Spleen (tissue), 7 donors: ENCODE measurements around the gene PARD3B.

Experiments
- CTCF ChIP-seq, 11 experiments: fragments of 200-600 bp in 7 of 11; fragments of 450-650 bp in 4 of 11; sonication (generic) in 4 of 11; IDR thresholded peaks in 8 of 11; conservative IDR thresholded peaks in 3 of 11; 1 replicate in 7 of 11; 2 replicates in 4 of 11; pipeline versions ENCODE4 v1.4.0 to v1.8.0; 2016 to 2021; ENCODE audit warnings: antibody characterized with exemption in 11 of 11, inconsistent platforms in 4 of 11, mild to moderate bottlenecking in 1 of 11
- POLR2A ChIP-seq, 3 donors: fragments of 450-650 bp; IDR thresholded peaks; one replicate each; pipeline ENCODE4 v1.5.1; 2017; ENCODE audit warnings: antibody characterized with exemption in 3 of 3, mild to moderate bottlenecking in 1 of 3
- POLR2AphosphoS5 ChIP-seq, 3 donors: sonication (generic); formaldehyde crosslinking; IDR thresholded peaks; one replicate each; pipeline ENCODE4 v1.5.1; 2017; ENCODE audit warnings: antibody characterized with exemption in 3 of 3
- donor health status: DM: no; HTN: no; CAD: no; lungs with moderate emphysema.
- donor health status: DM: no; HTN: no; CAD: no.
- donor health status: DM: no; HTN: no; CAD: no.

DNA sequence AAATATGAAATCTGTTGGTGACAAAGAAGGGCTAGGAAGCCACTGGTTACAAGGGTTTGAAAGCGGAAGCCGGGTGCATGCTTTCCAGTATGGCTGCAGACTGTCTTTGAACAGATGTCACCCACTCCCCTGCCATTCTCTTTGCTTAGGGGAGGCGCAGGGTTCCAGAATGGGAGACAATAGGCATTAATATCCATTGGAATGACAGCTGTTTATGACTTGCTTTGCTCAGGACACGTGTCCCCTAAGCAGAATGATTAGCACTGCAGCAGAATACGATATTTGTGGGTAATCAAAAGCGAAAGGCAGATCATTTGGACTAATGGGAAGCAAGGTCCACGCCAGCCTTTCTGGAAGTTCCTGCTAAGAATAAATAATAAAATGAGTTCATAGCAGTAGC is 1111.2 kb downstream of the PARD3B start:
- TF ChIP-seq CTCF (IDR thresholded peaks at IDR 0.05 in 8 of 11, conservative IDR thresholded peaks at IDR 0.05 in 3 of 11), result no peak
- no peak for TF ChIP-seq POLR2AphosphoS5 (IDR thresholded peaks at IDR 0.05)
- no peak for TF ChIP-seq POLR2A (IDR thresholded peaks at IDR 0.05)
